ENCODE results near the gene CYTH2.

CYTH2 gene

GRCh38 chr19:48498595-48499311 is 29.6 kb downstream of the CYTH2 start:
- no peaks in the 10 kb centered on the region for H3F3A ChIP-seq (ENCODE audit: insufficient read depth)
- no peak overlapping the region for H3K4me3 ChIP-seq (ENCODE audit: insufficient read depth, low read length, poor library complexity, severe bottlenecking)
- H3K27me3 ChIP-seq (ENCODE audit: low read length) = no peaks in the 10 kb centered on the region

GRCh38 chr19:48499316-48500090 is 30.3 kb downstream of the CYTH2 start:
- Histone ChIP-seq H3K9ac (ENCODE audit: low read length) (no peak overlapping the region), H2AFZ (ENCODE audit: low read depth, low read length, severe bottlenecking) (no peak overlapping the region), H3K4me2 (ENCODE audit: low read depth, low read length, poor library complexity, severe bottlenecking) (no peak overlapping the region), H3K4me3 (ENCODE audit: insufficient read depth, low read length, poor library complexity, severe bottlenecking) (no peak overlapping the region), H3K36me3 (ENCODE audit: low read length) (no peaks in the 10 kb centered on the region), H3K27ac (ENCODE audit: low read depth, low read length) (no peak overlapping the region), H3K79me2 (ENCODE audit: insufficient read depth, low read length) (no peaks in the 10 kb centered on the region), H3K9me2 (replicated peaks; ENCODE audit: insufficient read depth, low read length) (no peaks in the 10 kb centered on the region), H3K9me3 (ENCODE audit: insufficient read depth, low read length) (no peaks in the 10 kb centered on the region), H3F3A (ENCODE audit: insufficient read depth) (no peaks in the 10 kb centered on the region), H3K27me3 (ENCODE audit: low read length) (no peaks in the 10 kb centered on the region), H4K20me1 (ENCODE audit: low read depth, low read length) (no peaks in the 10 kb centered on the region)
- TF ChIP-seq EZH2phosphoT487 (conservative IDR thresholded peaks at IDR 0.05; ENCODE audit: low read length) = no peak
- TF ChIP-seq CTCF (IDR thresholded peaks at IDR 0.05; ENCODE audit: insufficient read depth, low read length, poor library complexity, severe bottlenecking) = no peak

More at GRCh38 chr19:48498595-48499311, 29.6 kb downstream of the CYTH2 start:
- Histone ChIP-seq H3K9me3 (ENCODE audit: insufficient read depth, low read length) (no peaks in the 10 kb centered on the region), H4K20me1 (ENCODE audit: low read depth, low read length) (no peaks in the 10 kb centered on the region), H3K36me3 (ENCODE audit: low read length) (no peaks in the 10 kb centered on the region), H3K79me2 (ENCODE audit: insufficient read depth, low read length) (no peaks in the 10 kb centered on the region), H3K9ac (ENCODE audit: low read length) (no peak overlapping the region), H3K4me2 (ENCODE audit: low read depth, low read length, poor library complexity, severe bottlenecking) (no peak overlapping the region), H3K27ac (ENCODE audit: low read depth, low read length) (no peak overlapping the region), H2AFZ (ENCODE audit: low read depth, low read length, severe bottlenecking) (no peak overlapping the region), H3K9me2 (replicated peaks; ENCODE audit: insufficient read depth, low read length) (no peaks in the 10 kb centered on the region)
- TF ChIP-seq CTCF (IDR thresholded peaks at IDR 0.05; ENCODE audit: insufficient read depth, low read length, poor library complexity, severe bottlenecking) (no peak), EZH2phosphoT487 (conservative IDR thresholded peaks at IDR 0.05; ENCODE audit: low read length) (no peak)

GRCh38 chr19:48500830-48501493 is 31.8 kb downstream of the CYTH2 start:
- Histone ChIP-seq H3K79me2 (ENCODE audit: insufficient read depth, low read length) (no peaks in the 10 kb centered on the region), H2AFZ (ENCODE audit: low read depth, low read length, severe bottlenecking) (no peak overlapping the region), H3K4me3 (ENCODE audit: insufficient read depth, low read length, poor library complexity, severe bottlenecking) (no peak overlapping the region), H4K20me1 (ENCODE audit: low read depth, low read length) (no peaks in the 10 kb centered on the region), H3K9ac (ENCODE audit: low read length) (no peak overlapping the region), H3K27ac (ENCODE audit: low read depth, low read length) (no peak overlapping the region), H3K4me2 (ENCODE audit: low read depth, low read length, poor library complexity, severe bottlenecking) (no peak overlapping the region), H3K27me3 (ENCODE audit: low read length) (no peaks in the 10 kb centered on the region), H3K9me3 (ENCODE audit: insufficient read depth, low read length) (no peaks in the 10 kb centered on the region), H3F3A (ENCODE audit: insufficient read depth) (no peaks in the 10 kb centered on the region), H3K9me2 (replicated peaks; ENCODE audit: insufficient read depth, low read length) (no peaks in the 10 kb centered on the region), H3K36me3 (ENCODE audit: low read length) (no peaks in the 10 kb centered on the region)
- TF ChIP-seq EZH2phosphoT487 (conservative IDR thresholded peaks at IDR 0.05; ENCODE audit: low read length) (no peak), CTCF (IDR thresholded peaks at IDR 0.05; ENCODE audit: insufficient read depth, low read length, poor library complexity, severe bottlenecking) (no peak)
